CD4-positive, alpha-beta T cell treated with Interleukin-10 for 1 hour (primary cell): ENCODE results near the gene C14orf119.

ENCODE experiments used
- DNase-seq: peaks from one replicate; pipeline ENCODE4 v3.0.0-alpha.2; 2020

C14orf119 gene

GRCh38 chr14:23062002-23062401, 33.3 kb upstream of the C14orf119 start:
- no peak for DNase-seq

DNA sequence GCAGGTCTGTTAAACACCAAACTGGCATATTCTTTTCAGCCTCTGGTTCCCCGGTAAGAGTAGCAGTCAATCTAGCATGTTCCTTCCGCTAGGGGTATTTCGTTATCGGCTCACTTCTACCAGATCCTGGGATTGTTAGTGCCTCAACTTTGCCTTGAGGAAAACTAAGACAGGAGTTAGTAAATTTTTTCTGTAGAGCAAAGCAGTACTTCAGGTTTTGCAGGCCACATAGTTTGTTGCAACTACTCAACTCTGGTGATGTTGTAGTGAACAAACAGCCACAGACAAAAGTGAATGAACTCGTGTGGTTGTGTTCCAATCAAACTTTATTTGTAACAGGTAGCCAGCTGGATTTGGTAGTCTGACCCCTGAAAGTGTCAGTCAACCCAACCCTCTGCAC, 31.7 kb upstream of the C14orf119 start:
- DNase-seq: no peak

DNA sequence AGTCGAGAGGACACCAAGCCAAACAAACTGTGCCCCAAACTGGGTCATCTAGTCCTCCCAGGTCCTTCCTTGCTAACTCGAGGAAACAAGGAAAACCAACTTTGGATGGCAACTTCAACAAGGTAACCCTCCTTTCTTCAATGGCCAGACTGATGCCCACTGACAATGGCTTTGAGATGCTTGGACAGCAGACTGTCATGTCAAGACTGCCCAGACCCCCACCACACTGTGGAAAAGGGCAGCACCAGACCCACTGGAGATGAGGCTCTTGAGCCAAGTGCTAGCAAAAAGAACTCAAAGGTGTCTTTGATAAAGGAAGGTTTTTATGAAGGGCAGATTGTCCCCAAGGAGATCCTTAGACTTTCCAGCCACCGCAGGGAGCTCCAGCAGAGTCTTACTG, 28.9 kb upstream of the C14orf119 start:
- DNase-seq: no peak

DNA sequence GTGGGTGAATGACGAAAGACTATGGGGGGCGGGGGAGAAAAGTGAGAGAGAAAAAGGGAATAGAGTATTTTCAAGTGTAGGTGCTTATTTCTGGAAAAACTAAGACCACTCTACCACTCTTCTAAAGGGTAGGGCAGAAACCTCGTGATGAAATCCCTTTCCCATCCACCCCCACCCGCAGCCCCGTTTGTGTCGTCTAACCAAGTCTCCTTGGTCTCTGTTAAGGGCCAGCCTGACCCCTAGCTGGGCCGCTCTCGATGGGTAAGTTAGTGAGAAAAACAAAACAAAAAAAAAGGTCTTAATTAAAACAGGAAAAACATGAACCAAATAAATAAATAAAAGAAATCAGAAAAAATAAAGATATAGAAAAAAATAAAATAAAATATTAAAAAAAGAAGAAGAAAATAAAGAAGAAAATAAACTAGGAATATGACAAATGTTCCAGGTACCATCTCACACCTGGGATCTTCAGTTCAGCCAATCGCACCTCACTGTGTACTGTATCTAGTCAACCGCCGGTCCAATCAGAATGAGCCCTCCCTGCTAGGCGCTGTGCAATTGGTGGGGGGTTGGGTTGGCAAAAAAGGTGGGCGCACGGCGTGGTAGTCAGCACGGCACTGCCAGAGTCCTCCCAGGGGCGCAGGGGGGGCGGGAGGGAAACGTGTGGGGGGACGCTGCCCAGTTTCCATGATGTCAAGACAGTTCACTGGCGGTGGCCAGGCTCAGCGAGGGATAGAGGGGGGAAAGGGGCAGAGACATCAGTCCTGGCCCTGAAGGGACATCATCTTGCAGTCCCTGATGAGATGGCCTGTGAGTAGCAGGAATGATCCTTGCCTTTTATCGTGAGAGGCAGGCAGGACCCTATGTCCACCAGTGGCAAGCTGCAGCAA, 28.2 kb upstream of the C14orf119 start:
- no peak for DNase-seq

DNA sequence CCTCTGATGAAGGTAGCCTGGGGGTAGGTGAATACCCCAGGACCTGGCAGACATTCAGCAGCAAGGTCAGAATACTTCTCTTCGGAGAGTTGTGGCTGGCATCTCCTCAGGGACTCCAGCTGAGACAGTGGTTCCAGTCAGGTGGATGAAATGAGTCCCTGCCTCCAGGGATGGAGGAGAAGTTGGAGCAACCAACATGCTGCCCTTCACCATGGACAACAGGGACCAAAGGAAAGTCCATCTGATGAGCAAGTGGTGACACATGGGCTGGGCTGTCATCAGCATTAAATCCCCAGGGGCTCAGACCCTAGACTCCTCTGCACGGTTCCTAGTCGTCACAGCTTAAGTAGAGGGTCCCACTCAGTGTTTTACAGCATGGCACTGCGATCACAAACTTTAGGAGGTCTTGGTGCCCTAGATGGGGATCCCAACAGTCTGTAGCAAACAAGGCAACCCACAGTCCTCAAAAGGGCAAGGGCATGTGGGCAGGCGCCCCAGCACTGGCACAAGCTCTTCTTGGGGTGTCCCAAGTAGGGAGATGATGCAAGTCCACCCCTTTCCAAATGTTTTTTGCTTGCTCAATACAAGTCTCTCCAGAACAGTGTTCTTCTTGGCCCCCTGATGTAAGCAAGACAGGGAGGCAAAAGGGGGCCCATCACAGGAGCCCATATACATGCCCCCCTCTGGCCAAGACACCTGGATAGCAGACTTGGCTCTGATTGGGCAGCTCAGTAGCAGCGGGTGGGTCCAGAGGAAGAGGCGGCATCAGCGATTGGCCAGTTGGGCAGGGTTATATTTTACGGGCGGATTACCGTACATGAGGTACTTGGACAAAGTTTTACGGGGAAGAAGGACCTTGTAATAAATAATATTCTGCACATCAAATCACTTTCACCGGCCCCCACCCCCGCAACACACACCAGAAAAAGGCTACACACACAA, 27.2 kb upstream of the C14orf119 start:
- no peak for DNase-seq

- DNase-seq: peak; percentile 86
Observed at GRCh38 chr14:23068789-23069412, 26.4 kb upstream of the C14orf119 start.

- no peak for DNase-seq
Observed at GRCh38 chr14:23069413-23069806, 25.9 kb upstream of the C14orf119 start.

- no peak for DNase-seq
Observed at GRCh38 chr14:23070262-23071129, 24.8 kb upstream of the C14orf119 start.

- DNase-seq: peak; percentile 82
Observed at GRCh38 chr14:23071244-23071920, 23.9 kb upstream of the C14orf119 start.

DNA sequence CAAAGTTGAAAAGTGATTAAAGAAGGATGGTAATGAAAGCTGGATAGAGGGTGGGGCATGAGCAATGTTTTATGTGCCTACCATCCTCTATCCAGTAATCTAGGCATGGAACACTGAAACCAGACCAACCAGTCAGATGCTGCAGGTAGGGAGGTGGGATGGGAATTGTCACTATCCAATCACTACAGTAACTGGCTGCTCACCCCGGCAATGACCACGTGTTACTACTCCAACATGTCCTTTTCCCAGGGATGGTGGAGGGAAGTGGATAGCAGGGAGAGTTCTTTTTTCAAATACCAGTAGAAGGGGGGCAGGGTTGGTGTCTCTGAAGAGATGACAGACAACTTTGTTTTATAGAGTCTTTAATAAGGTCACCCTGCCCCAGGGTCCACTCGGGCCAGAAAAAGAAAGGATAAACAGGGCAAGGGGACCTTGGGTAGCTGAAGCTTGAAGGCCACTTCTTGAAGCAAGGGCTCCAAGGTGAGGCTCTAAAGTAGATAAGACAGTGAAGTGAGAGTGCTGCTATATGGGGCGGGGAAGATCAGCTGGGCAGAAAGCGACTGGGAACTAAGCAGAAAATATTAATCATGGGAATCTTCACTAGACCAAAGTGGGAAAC, 23.3 kb upstream of the C14orf119 start:
- no peak for DNase-seq

GRCh38 chr14:23074906-23075305, 20.4 kb upstream of the C14orf119 start:
- no peak for DNase-seq

DNA sequence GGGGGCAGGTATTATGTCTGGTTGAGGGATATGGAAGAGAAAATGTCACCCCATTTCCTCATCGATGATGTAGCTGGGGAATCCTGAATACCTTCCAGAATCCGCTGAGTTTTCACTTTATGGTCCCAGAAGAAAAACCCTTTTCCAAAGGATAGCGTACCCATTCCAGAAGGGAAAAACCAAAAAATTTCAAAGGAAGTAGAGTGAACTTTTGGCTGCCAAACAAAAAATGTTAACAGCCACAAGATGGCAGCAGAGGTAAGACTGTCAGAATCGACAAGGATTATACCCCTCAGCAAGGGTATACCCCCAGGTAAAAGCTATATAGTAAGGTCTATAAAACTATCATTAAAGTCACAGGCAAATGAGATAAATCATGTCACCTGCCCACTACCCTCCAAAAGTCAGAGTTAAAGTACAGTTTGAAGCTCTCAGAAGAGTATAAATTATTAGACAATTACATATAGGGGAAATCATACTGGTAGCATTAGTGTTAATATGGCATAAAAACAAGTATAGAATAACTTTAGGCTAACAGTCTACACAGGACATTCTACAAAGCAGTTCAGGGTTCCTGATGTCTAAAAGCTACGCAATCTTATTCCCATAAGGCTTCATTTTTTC, 18.4 kb upstream of the C14orf119 start:
- DNase-seq: peak; percentile 61

DNA sequence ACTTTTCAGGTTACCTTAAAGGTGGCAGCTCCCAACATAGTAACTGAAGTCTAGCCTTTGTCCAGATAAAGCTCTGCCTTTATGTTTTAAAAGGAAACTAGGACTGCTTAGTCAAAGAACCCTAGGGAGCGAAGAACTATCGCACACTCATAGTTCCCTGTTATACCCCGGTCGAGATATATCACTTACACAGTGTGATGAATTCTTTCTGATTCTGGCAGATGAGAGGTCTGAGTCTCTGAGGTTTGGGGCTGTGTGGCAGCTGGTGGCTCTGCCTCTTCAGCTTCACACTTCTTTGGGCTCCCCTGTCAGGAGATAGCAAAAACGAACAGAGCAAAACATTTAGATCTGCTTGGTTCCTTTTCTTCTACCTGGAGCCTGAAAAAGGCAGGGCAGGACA, 17.3 kb upstream of the C14orf119 start:
- DNase-seq: no peak

GRCh38 chr14:23078692-23079116, 16.6 kb upstream of the C14orf119 start:
- DNase-seq: no peak

GRCh38 chr14:23079716-23080115, 15.6 kb upstream of the C14orf119 start:
- no peak for DNase-seq

DNA sequence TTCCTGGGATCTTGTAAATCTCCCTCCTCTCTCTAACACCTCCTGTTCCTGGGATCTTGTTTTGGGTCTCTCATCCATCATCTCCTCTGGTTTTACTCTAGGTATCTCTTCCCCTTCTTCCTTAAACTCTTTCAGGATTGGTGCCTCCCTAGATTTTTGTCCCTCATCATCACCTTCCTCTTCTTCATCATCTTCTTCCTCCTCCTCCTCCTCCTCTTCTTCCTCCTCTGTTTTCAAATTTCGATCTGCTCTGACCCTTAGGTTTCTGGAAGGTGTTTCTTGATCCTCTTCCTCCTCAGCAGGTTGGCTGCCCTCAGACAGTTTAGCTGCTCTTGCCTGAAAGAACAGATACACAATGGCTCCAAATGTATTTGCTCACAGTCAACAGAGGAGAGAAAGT, 14.8 kb upstream of the C14orf119 start:
- no peak for DNase-seq

DNA sequence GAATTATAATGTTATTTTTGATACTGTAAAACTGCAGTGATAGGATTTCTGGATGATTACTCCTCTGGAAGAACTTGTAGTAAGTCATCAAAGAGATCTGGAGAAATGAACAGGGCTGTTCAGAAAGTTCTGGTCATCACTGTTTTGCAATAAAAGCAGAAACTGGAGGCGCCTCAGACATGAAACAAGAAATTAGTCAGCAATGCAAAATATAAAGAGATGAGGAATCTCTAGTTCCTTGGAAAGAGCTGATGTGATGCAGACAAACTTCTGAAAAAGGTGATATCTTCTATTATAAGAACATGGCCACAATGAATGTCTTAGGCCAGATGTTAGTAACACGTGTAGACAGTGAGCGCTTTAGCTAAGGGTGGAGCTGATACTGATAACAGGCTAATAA, 9.8 kb upstream of the C14orf119 start:
- DNase-seq: no peak

GRCh38 chr14:23086565-23086964, 8.7 kb upstream of the C14orf119 start:
- DNase-seq: no peak

GRCh38 chr14:23089498-23090253, 5.6 kb upstream of the C14orf119 start:
- DNase-seq: no peak

DNA sequence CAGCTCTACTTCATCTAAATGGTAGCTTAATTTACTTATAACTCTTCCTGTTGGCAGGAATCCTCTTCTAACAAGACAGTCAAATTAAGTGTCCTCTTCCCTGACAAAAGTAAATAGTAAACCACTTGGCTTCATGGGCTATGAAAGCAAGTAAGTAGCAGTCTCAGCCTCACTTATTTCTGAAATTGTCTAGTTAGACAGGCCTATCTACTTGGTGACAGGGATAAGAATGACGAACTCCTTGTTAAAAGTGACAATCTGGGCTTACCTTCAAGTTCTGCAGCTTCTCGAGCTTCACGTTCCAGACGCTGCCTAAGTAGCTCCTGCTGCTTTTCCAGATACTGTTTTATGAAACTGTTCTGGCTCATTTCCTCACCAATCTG, 5.1 kb upstream of the C14orf119 start:
- DNase-seq: no peak
